Measurements from ENCODE around the gene SDK1. TPM values are rescaled to one million over a fixed set of nuclear protein-coding genes. Genes with fewer than 3 reads are reported as not detected.

SDK1 gene
- total and polyA plus RNA-seq, 4 donors = 0.12 to 0.47 (median 0.36) TPM

GRCh38 chr7:4297918-4298219, 996.8 kb downstream of the SDK1 start:
- Histone ChIP-seq H3K9ac (ENCODE audit: low read depth in 1 of 2, low read length in 2 of 2) (no peak overlapping the region), H3K4me3 (ENCODE audit: low read depth in 1 of 3, low read length in 3 of 3) (no peak overlapping the region), H3K4me1 (ENCODE audit: control insufficient read depth in 4 of 4, insufficient read depth in 4 of 4, low read length in 3 of 4) (no peaks in the 10 kb centered on the region), H3K9me3 (ENCODE audit: control insufficient read depth in 4 of 4, low read length in 3 of 4) (peaks cover 0 to 18% (median 5%) of the 10 kb centered on the region in 4 donors), H3K27ac (ENCODE audit: low read depth in 1 of 2, low read length in 2 of 2) (no peak overlapping the region), H3K36me3 (ENCODE audit: control insufficient read depth in 4 of 4, insufficient read depth in 3 of 4, low read depth in 1 of 4, low read length in 3 of 4) (no peaks in the 10 kb centered on the region), H3K27me3 (ENCODE audit: control insufficient read depth in 4 of 4, insufficient read depth in 4 of 4, low read length in 3 of 4) (no peaks in the 10 kb centered on the region)
- WGBS = 73% methylated on average over 5 of the region's 5 CpGs
- TF ChIP-seq, protein P1, sequence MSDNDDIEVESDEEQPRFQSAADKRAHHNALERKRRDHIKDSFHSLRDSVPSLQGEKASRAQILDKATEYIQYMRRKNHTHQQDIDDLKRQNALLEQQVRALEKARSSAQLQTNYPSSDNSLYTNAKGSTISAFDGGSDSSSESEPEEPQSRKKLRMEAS (IDR thresholded peaks at IDR 0.05) = no peak
- no peak for TF ChIP-seq YY1 (IDR thresholded peaks at IDR 0.05)
- TF ChIP-seq HNF4A (conservative IDR thresholded peaks at IDR 0.05) = no peak
- TF ChIP-seq HNF4G (IDR thresholded peaks at IDR 0.05) = no peak
- TF ChIP-seq ATF3 (IDR thresholded peaks at IDR 0.05) = no peak
- no peak for TF ChIP-seq NR2F2 (IDR thresholded peaks at IDR 0.05)
- no peak for TF ChIP-seq TAF1 (conservative IDR thresholded peaks at IDR 0.05)
- TF ChIP-seq REST (IDR thresholded peaks at IDR 0.05) = no peak
- no peak for TF ChIP-seq SP1 (IDR thresholded peaks at IDR 0.05)
- TF ChIP-seq GABPA (IDR thresholded peaks at IDR 0.05 in 1 of 2, conservative IDR thresholded peaks at IDR 0.05 in 1 of 2) = no peak
- no peak for TF ChIP-seq JUND (IDR thresholded peaks at IDR 0.05)
- TF ChIP-seq CTCF (IDR thresholded peaks at IDR 0.05; ENCODE audit: low read depth, low read length, missing input control) = no peak
- no peak for TF ChIP-seq RAD21 (IDR thresholded peaks at IDR 0.05)
- no peak for DNase-seq (ENCODE audit: low spot score)

DNA sequence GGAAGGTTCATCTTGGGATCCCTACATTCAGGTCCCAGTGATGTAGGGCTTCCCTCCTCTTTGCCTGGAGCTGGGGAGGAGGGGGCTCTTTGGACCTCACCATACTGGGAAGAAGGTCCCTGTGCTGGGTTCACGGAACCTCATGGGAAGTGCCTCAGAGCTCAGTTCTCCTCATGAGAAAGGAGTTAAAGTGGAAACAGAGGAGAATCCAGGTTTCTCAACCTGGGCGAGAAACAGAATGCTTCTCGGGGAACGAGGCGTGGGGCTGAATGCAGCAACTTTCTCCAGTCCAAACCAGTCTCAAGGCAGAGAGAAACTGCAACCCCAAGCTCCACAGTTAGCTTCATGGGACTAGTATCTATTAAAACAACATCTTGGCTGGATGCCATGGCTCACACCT, 998.4 kb downstream of the SDK1 start:
- DNase-seq (ENCODE audit: low spot score) = no peak
- Histone ChIP-seq H3K4me3 (ENCODE audit: low read depth in 1 of 3, low read length in 3 of 3) (no peak overlapping the region), H3K9ac (ENCODE audit: low read depth in 1 of 2, low read length in 2 of 2) (no peak overlapping the region), H3K4me1 (ENCODE audit: control insufficient read depth in 4 of 4, insufficient read depth in 4 of 4, low read length in 3 of 4) (no peaks in the 10 kb centered on the region), H3K9me3 (ENCODE audit: control insufficient read depth in 4 of 4, low read length in 3 of 4) (peaks cover 0 to 3% (median 0%) of the 10 kb centered on the region in 4 donors), H3K27ac (ENCODE audit: low read depth in 1 of 2, low read length in 2 of 2) (no peak overlapping the region), H3K27me3 (ENCODE audit: control insufficient read depth in 4 of 4, insufficient read depth in 4 of 4, low read length in 3 of 4) (no peaks in the 10 kb centered on the region), H3K36me3 (ENCODE audit: control insufficient read depth in 4 of 4, insufficient read depth in 3 of 4, low read depth in 1 of 4, low read length in 3 of 4) (no peaks in the 10 kb centered on the region)
- 89% methylated on average over 5 of the region's 5 CpGs for WGBS
- TF ChIP-seq SP1 (IDR thresholded peaks at IDR 0.05) (no peak), NR2F2 (IDR thresholded peaks at IDR 0.05) (no peak), JUND (IDR thresholded peaks at IDR 0.05) (no peak), EGR1 (IDR thresholded peaks at IDR 0.05; ENCODE audit: low read depth in 2 of 2) (no peak), ATF3 (IDR thresholded peaks at IDR 0.05) (no peak), TAF1 (conservative IDR thresholded peaks at IDR 0.05) (no peak), CTCF (IDR thresholded peaks at IDR 0.05; ENCODE audit: low read depth, low read length, missing input control) (no peak), GABPA (IDR thresholded peaks at IDR 0.05 in 1 of 2, conservative IDR thresholded peaks at IDR 0.05 in 1 of 2) (no peak), RXRA (IDR thresholded peaks at IDR 0.05) (no peak), FOXA1 (IDR thresholded peaks at IDR 0.05) (no peak), REST (IDR thresholded peaks at IDR 0.05) (no peak), ZBTB33 (IDR thresholded peaks at IDR 0.05) (no peak), YY1 (IDR thresholded peaks at IDR 0.05) (no peak), FOXA2 (IDR thresholded peaks at IDR 0.05) (no peak), HNF4A (conservative IDR thresholded peaks at IDR 0.05) (no peak), HNF4G (IDR thresholded peaks at IDR 0.05) (no peak)

All from liver (tissue), 9 donors.